Activated CD4-positive, alpha-beta T cell treated with anti-CD3 and anti-CD28 coated beads, Interleukin-2, amount 10 ng/mL, durations not matched to agents 24 days and 14 days (primary cell): ENCODE measurements around the gene AGBL4. TPM values are rescaled to one million over a fixed set of nuclear protein-coding genes. Genes with fewer than 3 reads are reported as not detected.

Experiments
- DNase-seq: peaks from one replicate; pipeline ENCODE4 v3.0.0; 2022
- H3K27ac Mint-ChIP-seq: one replicate; pipeline ENCODE4 v1.8.0; 2022; ENCODE audit warnings: mild to moderate bottlenecking, mixed read lengths
- H3K27me3 Mint-ChIP-seq: one replicate; pipeline ENCODE4 v1.8.0; 2022; ENCODE audit warnings: mixed read lengths
- H3K36me3 Mint-ChIP-seq: one replicate; pipeline ENCODE4 v1.8.0; 2022; ENCODE audit warnings: low read depth, mild to moderate bottlenecking, mixed read lengths
- H3K4me1 Mint-ChIP-seq: one replicate; pipeline ENCODE4 v1.8.0; 2021; ENCODE audit warnings: mixed read lengths
- H3K4me3 Mint-ChIP-seq: one replicate; pipeline ENCODE4 v1.8.0; 2022; ENCODE audit warnings: mild to moderate bottlenecking, moderate library complexity, mixed read lengths
- H3K9me3 Mint-ChIP-seq: one replicate; pipeline ENCODE4 v1.8.0; 2021; ENCODE audit warnings: mixed read lengths
- intact Hi-C: fragments of 100-400 bp; cut with micrococcal nuclease; formaldehyde crosslinking; loops from one replicate; pipeline ENCODE4 v1.15.1; 2023
- total RNA-seq: library from RNA; stranded (reverse); gene quantifications from 2 replicates; pipeline ENCODE4 v1.2.3, GENCODE V29; 2022

AGBL4 gene
- total RNA-seq, 1 donor from 2014 or later, result not detected

DNA sequence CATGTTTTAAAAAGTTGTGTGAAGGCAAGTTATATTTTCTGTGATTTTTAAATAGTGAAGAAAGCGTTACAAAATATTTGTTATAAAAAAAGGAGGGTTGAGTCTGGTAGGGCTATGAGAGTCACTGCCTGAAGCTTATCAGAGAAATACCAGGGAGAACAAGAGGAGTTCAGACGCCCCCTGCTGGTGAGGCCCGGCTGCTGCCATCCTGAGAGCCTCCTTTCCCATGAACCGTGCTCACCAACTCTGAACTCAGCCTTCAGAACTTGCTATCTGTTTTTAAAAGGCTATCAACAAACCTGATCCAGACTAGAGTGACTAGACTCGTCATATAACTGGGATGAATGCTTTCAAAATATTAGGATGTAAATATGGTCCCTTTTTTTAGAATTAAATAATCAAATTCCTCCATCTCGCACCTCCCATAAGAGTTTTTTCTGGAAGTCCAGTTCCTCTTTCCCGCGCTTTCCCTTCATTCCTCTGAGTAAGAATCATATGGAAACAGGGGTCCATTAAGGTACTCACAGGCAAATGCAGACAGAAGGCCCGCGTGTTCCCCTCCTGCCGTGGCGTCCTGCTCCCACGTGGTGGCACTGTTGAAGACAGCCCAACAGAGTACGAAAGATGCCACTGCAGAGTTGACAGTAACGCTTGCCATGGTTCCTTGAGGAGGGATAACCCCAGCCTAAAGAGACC is 1525.5 kb downstream of the AGBL4 start:
- intact Hi-C loops, result loop anchor here (2.0 kb wide), 1 partner anchor 33 kb away; no protein-coding TSS in a partner anchor
- Mint-ChIP-seq H3K27me3 (no peaks in the 10 kb centered on the region), H3K36me3 (no peaks in the 10 kb centered on the region), H3K9me3 (no peaks in the 10 kb centered on the region), H3K4me3 (peak overlapping the region; percentile 23), H3K27ac (no peak overlapping the region), H3K4me1 (peaks cover 5% of the 10 kb centered on the region)
- peak; percentile 89 for DNase-seq

DNA sequence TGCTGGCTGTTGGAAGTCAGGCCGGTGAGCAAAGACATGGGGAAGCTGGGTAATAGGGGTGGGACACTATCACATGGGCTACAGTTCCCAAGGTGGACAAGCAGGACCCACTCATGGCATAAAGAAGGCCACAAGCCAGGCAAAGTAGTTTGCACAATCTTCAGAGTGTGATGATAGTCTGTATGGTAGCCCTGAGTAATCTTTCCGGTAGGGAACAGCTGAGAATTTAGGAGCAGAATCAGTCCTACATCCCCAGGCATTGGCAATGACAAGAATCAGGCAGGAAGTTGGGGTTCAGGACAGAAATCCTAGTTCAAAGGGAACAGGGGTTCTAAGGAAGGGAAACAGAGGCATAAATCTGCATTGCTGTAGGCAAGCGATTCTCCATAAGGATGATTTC is 1527.8 kb downstream of the AGBL4 start:
- H3K4me3 Mint-ChIP-seq, result no peak overlapping the region
- H3K4me1 Mint-ChIP-seq, result peaks cover 5% of the 10 kb centered on the region
- H3K27ac Mint-ChIP-seq, result no peak overlapping the region
- peaks cover 4% of the 10 kb centered on the region for H3K27me3 Mint-ChIP-seq
- DNase-seq, result no peak
- no peaks in the 10 kb centered on the region for H3K36me3 Mint-ChIP-seq
- H3K9me3 Mint-ChIP-seq, result no peaks in the 10 kb centered on the region
- intact Hi-C loops, result no loop called here

DNA sequence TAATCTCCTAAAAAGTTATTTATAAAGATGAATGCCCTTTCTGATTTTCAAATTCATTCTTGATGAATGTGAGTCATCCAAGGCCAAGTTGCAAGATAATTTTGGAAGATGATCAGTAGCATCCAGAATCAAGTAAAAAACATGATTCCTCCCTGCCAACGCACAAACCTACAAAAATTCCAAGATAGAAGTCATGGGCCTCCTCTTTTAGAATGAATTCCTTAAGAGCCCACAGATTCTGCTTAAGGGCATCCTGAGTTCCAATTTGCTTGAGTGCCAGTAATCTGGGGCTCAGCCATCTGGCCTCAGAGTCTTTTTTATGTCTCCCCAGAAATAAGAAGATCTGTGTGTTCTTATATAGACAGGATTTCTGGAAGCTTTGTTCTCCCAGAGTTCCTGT is 1528.6 kb downstream of the AGBL4 start:
- Mint-ChIP-seq H3K4me3 (no peak overlapping the region), H3K27me3 (peaks cover 6% of the 10 kb centered on the region), H3K36me3 (no peaks in the 10 kb centered on the region), H3K27ac (no peak overlapping the region), H3K9me3 (no peaks in the 10 kb centered on the region), H3K4me1 (peaks cover 5% of the 10 kb centered on the region)
- intact Hi-C loops, result no loop called here
- no peak for DNase-seq

DNA sequence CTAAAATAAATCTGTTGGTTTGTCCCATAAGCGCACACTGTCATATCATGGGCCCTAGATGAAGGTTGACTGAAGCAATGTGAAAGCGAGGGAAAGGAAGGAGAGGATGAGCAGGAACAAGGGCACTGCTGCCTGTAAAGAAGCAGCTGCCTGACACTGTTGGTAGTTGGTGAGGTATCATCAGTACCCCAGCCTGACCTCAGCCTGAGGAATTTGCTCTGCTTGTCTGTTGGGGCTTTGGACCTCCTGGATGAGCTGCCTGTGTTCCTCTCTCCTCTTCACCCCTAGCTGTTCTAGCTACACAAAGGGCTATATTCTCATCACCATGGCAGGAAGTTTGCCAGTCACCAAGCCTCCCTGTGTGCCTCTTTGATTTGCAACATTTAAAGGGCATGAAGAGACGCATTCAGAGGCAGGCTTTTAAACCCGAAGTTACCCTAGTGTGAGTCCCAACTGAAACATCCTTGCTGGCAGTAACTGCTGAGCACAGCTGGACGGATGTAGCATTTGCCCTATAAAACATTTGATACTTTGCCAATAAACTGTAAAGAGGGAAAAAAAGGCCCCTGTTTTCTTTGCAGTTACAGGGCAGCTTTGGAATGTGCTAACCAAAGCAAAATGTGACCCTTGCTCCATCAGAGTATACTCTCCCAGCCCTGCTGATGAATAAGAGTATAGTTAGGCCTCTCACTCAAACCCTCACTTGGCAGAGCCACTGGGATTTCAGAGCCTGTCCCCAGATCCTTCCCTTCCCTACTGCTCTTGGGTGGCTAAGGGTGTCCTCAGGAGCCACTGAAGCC is 1529.6 kb downstream of the AGBL4 start:
- H3K27me3 Mint-ChIP-seq, result peaks cover 6% of the 10 kb centered on the region
- DNase-seq, result no peak
- no peaks in the 10 kb centered on the region for H3K36me3 Mint-ChIP-seq
- peaks cover 5% of the 10 kb centered on the region for H3K4me1 Mint-ChIP-seq
- no peaks in the 10 kb centered on the region for H3K9me3 Mint-ChIP-seq
- H3K4me3 Mint-ChIP-seq, result no peak overlapping the region
- intact Hi-C loops, result no loop called here
- no peak overlapping the region for H3K27ac Mint-ChIP-seq

DNA sequence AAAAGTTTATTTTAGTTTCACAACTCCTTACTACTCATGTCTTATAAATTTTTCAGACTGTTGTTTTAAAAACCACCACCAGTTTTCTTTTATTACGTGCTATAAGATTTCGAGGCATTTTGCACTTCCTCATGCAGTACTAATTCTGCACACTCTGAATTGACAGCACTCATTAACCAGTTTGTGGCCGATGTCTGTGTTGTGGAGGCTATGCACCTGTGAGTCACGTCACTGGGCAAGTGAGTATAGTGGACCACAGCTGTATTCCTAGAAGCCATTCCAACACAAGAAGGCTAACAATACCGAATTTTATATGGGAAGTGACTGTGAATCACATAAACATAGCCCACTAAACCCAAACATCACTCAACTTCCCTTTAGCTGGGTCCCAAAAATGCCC is 1530.7 kb downstream of the AGBL4 start:
- Mint-ChIP-seq H3K27ac (no peak overlapping the region), H3K4me1 (no peaks in the 10 kb centered on the region), H3K36me3 (no peaks in the 10 kb centered on the region), H3K4me3 (no peak overlapping the region), H3K27me3 (peaks cover 7% of the 10 kb centered on the region), H3K9me3 (no peaks in the 10 kb centered on the region)
- no peak for DNase-seq
- intact Hi-C loops, result no loop called here

DNA sequence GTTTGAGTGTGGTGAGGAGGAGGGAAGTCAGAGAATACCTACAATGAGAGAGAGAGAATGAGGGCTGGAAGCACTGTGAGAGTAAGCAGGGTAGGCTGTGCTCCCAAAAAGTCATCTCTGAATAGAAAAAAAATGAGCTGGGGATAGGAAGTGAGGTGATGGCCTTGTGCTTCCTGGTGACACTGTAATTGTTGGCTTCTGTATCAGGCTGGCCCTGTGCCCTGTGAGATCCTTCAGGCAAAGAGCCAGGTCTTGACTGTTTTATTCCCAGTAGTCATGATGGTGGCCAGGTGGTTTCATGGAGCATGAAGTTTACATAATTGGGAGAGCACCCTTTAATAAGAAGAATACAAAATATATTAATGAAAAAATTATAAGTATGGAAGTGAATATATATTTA is 1531.4 kb downstream of the AGBL4 start:
- intact Hi-C loops, result no loop called here
- no peak overlapping the region for H3K27ac Mint-ChIP-seq
- no peak overlapping the region for H3K4me3 Mint-ChIP-seq
- DNase-seq, result no peak
- H3K36me3 Mint-ChIP-seq, result no peaks in the 10 kb centered on the region
- no peaks in the 10 kb centered on the region for H3K9me3 Mint-ChIP-seq
- no peaks in the 10 kb centered on the region for H3K4me1 Mint-ChIP-seq
- peaks cover 7% of the 10 kb centered on the region for H3K27me3 Mint-ChIP-seq

DNA sequence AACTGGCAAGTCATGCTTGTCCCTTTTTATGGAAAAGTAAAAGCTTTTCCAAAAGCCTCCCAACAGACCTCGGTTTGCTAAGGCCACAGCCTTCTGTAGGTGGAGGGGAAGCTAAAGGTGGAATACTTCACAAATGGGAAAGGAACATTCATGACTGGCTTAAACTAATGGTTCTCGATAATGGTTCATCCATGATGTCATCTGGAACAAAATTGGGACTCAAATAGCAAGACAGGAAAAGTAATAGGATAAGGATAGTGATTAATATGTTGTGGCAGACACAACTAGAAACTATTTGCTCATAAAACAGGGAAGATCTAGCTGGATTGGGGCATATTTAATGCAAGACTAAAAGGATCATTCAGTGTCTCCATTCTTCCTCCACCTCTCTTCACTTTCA is 1535.0 kb downstream of the AGBL4 start:
- Mint-ChIP-seq H3K4me1 (no peaks in the 10 kb centered on the region), H3K4me3 (no peak overlapping the region), H3K9me3 (no peaks in the 10 kb centered on the region), H3K27ac (no peak overlapping the region), H3K27me3 (peaks cover 9% of the 10 kb centered on the region), H3K36me3 (no peaks in the 10 kb centered on the region)
- intact Hi-C loops, result no loop called here
- no peak for DNase-seq

Other genes starting within 250 kb of the AGBL4 start
- gene ELAVL4, start 85.0 kb upstream of the AGBL4 start, total RNA-seq, result not detected in 2 replicates